Measurements from ENCODE around the gene HBG2. TPM values are rescaled to one million over a fixed set of nuclear protein-coding genes. Genes with fewer than 3 reads are reported as not detected.

The HBG2 gene
- total and polyA plus RNA-seq, 9 of the 15 experiments (the other 6 are each of a cell fraction or from before 2014, with no cell fraction given), result 1,626 to 58,619 (median 10,515) TPM

DNA sequence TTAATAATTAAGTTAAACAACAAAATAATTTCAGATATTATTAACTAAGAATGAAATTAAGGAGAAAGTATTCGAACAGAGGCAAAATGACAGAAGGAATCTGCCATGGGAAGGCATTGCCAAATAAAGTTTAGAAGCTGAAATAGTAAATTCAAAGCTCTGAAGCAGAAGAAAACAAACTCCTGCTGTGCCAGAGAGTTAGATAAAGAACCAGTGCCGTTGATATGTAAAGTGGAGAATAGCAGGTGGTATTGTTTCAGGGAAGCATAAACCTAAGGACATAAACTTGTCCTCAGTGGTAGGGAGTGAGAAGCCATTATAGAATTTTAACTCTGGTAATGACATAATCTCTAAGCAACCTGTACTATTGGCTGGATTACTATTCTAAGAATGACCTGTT is 2.7 kb upstream of the HBG2 start:
- Histone ChIP-seq H4K20me1 (replicated peaks; ENCODE audit: control insufficient read depth, insufficient read depth, low read length) (peaks cover 4% of the 10 kb centered on the region; the same call in 1 of the 2 replicates), H3K9me1 (ENCODE audit: control insufficient read depth, insufficient read depth, low read length) (no peaks in the 10 kb centered on the region), H2AFZ (ENCODE audit: low read depth, low read length) (no peak overlapping the region), H3K4me3 (no peak overlapping the region), H3K27ac (ENCODE audit: extremely low read depth, low read depth, low read length) (peak overlapping the region; percentile 6; the same call in 1 of the 3 replicates), H3K9ac (ENCODE audit: insufficient read depth in 1 of 2, low read depth in 2 of 2, low read length in 2 of 2) (no peak overlapping the region), H3K4me2 (ENCODE audit: insufficient read depth, low read length) (no peak overlapping the region), H3K9me3 (replicated peaks; ENCODE audit: control insufficient read depth, insufficient read depth, low read depth, low read length) (no peaks in the 10 kb centered on the region), H3K4me1 (replicated peaks in 1 of 2; ENCODE audit: control insufficient read depth in 2 of 2, insufficient read depth in 2 of 2, low read length in 2 of 2) (peaks cover 25 to 40% of the 10 kb centered on the region in 2 experiments), H3K27me3 (ENCODE audit: control insufficient read depth in 2 of 2, insufficient read depth in 2 of 2, low read length in 2 of 2) (no peaks in the 10 kb centered on the region), H3K36me3 (ENCODE audit: control insufficient read depth, insufficient read depth, low read length) (peaks cover 17% of the 10 kb centered on the region), H3K79me2 (ENCODE audit: control insufficient read depth, insufficient read depth, low read length) (peaks cover 43% of the 10 kb centered on the region)
- no peak for DNase-seq (ENCODE audit: extremely low read depth in 1 of 4, low spot score in 3 of 4)
- ChIA-PET POLR2A (interaction anchor here (3.2 to 3.7 kb wide), 2 partner anchors 10 to 13 kb away, joined by 17 to 31 read pairs; partner anchors contain the start of gene HBE1), CTCF (ENCODE audit: low intra/inter-chr PET ratio) (no interaction called here)
- no peak for ATAC-seq
- intact Hi-C loops (cut with micrococcal nuclease) (no loop called here), in situ Hi-C loops (cut with MboI) (no loop called here)
- FAIRE-seq, result no peak
- no TSS peak for BruUV-seq (replicated peaks)
- WGBS (ENCODE audit: insufficient coverage, low coverage, missing lambda C conversion rate), result 16% methylated on average over 2 of the region's 2 CpGs
- TF ChIP-seq, protein P1, sequence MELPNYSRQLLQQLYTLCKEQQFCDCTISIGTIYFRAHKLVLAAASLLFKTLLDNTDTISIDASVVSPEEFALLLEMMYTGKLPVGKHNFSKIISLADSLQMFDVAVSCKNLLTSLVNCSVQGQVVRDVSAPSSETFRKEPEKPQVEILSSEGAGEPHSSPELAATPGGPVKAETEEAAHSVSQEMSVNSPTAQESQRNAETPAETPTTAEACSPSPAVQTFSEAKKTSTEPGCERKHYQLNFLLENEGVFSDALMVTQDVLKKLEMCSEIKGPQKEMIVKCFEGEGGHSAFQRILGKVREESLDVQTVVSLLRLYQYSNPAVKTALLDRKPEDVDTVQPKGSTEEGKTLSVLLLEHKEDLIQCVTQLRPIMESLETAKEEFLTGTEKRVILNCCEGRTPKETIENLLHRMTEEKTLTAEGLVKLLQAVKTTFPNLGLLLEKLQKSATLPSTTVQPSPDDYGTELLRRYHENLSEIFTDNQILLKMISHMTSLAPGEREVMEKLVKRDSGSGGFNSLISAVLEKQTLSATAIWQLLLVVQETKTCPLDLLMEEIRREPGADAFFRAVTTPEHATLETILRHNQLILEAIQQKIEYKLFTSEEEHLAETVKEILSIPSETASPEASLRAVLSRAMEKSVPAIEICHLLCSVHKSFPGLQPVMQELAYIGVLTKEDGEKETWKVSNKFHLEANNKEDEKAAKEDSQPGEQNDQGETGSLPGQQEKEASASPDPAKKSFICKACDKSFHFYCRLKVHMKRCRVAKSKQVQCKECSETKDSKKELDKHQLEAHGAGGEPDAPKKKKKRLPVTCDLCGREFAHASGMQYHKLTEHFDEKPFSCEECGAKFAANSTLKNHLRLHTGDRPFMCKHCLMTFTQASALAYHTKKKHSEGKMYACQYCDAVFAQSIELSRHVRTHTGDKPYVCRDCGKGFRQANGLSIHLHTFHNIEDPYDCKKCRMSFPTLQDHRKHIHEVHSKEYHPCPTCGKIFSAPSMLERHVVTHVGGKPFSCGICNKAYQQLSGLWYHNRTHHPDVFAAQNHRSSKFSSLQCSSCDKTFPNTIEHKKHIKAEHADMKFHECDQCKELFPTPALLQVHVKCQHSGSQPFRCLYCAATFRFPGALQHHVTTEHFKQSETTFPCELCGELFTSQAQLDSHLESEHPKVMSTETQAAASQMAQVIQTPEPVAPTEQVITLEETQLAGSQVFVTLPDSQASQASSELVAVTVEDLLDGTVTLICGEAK (IDR thresholded peaks at IDR 0.05), result peak; percentile 65; the same call in 1 of the 2 replicates
- TF ChIP-seq, protein P1 (CRISPR knock-in tag; IDR thresholded peaks at IDR 0.05), result no peak
- TF ChIP-seq HMG20B (CRISPR knock-in tag; IDR thresholded peaks at IDR 0.05), result no peak
- no peak for TF ChIP-seq ZNF778 (CRISPR knock-in tag; IDR thresholded peaks at IDR 0.05)
- TF ChIP-seq POLR2H (tag; IDR thresholded peaks at IDR 0.05; ENCODE audit: low read depth), result 0 out of 2 replicates have a peak, but pooled peaks have one; percentile 29
- TF ChIP-seq ZNF282 (CRISPR knock-in tag; IDR thresholded peaks at IDR 0.05), result no peak
- no peak for TF ChIP-seq FOXK1 (CRISPR knock-in tag; IDR thresholded peaks at IDR 0.05; ENCODE audit: borderline replicate concordance)
- TF ChIP-seq, protein P2, sequence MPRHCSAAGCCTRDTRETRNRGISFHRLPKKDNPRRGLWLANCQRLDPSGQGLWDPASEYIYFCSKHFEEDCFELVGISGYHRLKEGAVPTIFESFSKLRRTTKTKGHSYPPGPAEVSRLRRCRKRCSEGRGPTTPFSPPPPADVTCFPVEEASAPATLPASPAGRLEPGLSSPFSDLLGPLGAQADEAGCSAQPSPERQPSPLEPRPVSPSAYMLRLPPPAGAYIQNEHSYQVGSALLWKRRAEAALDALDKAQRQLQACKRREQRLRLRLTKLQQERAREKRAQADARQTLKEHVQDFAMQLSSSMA (CRISPR knock-in tag; IDR thresholded peaks at IDR 0.05), result no peak
